Measurements from ENCODE around the gene EEF1B2. TPM values are rescaled to one million over a fixed set of nuclear protein-coding genes. Genes with fewer than 3 reads are reported as not detected.

The EEF1B2 gene
- total RNA-seq, 1 experiment from 2014 or later: 768 TPM

DNA sequence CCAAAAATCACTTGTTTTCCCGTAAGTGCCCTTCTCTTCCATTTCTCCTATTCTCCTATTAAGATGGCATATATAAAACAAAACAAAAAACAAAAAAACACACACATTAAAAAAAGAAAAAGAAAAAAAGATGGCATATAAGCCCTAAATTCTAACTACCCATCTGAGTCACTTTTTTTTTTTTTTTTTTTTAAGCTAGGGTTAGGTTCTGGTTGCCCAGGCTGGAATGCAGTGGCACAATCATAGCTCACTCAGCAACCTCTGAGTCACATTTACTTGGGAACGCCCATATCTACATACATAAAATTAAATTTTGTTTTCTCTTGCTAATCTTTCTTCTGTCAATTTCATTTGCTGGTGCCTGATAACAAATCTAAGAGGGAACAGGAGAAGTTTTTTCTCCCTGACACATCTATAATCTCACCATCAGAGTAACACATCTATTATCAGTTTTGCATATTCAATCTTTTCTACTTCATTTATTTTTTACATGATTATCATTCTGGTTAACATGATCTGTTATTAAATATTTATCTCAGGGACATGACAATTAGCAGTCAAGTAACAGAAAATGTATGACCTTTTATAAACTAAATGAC lies 52.1 kb downstream of the EEF1B2 start:
- no CpG with 5 or more reads among the region's 2 CpGs for WGBS (ENCODE audit: extremely low coverage, insufficient read length, low lambda C conversion rate)
- Histone ChIP-seq H3K79me2 (ENCODE audit: insufficient read depth, low read length) (no peaks in the 10 kb centered on the region), H4K5ac (ENCODE audit: insufficient read length, low read depth, low read length) (no peak overlapping the region), H3K27me3 (ENCODE audit: insufficient read depth, low read length) (no peaks in the 10 kb centered on the region), H2BK20ac (ENCODE audit: low read depth, low read length, poor library complexity, severe bottlenecking) (no peak overlapping the region), H3K4me2 (ENCODE audit: insufficient read depth, insufficient read length, low read length) (no peak overlapping the region), H3K9me3 (ENCODE audit: control insufficient read depth, low read depth, low read length) (no peaks in the 10 kb centered on the region), H3K4me1 (ENCODE audit: insufficient read depth, low read length) (peaks cover 6% of the 10 kb centered on the region; the same call in 1 of the 2 replicates), H3K23me2 (ENCODE audit: insufficient read length, low read depth, low read length, poor library complexity, severe bottlenecking) (no peaks in the 10 kb centered on the region), H4K8ac (replicated peaks; ENCODE audit: insufficient read length, low read depth, low read length) (no peak overlapping the region), H2AK5ac (ENCODE audit: insufficient read length, low read length) (no peak overlapping the region), H3K9ac (ENCODE audit: extremely low read depth, insufficient read length, low read length) (no peak overlapping the region), H2BK5ac (ENCODE audit: insufficient read length, low read length) (no peak overlapping the region), H2BK120ac (ENCODE audit: low read depth, low read length, poor library complexity, severe bottlenecking) (no peak overlapping the region), H3K23ac (ENCODE audit: insufficient read length, low read depth, low read length) (no peak overlapping the region), H2BK15ac (ENCODE audit: low read depth, low read length) (no peak overlapping the region), H3T11ph (ENCODE audit: low read length) (peak overlapping the region; percentile 53), H4K91ac (ENCODE audit: insufficient read length, low read depth, low read length) (no peak overlapping the region), H3K27ac (ENCODE audit: insufficient read length, low read depth, low read length) (no peak overlapping the region), H2BK12ac (ENCODE audit: insufficient read length, low read depth, low read length) (no peak overlapping the region), H3K56ac (ENCODE audit: insufficient read length, low read depth, low read length) (no peak overlapping the region), H3K14ac (ENCODE audit: insufficient read depth, low read length) (no peak overlapping the region), H3K4ac (ENCODE audit: low read depth, low read length) (no peak overlapping the region), H3K79me1 (ENCODE audit: insufficient read depth, low read depth, low read length, poor library complexity, severe bottlenecking) (no peaks in the 10 kb centered on the region), H3K18ac (ENCODE audit: insufficient read length, low read depth, low read length) (no peak overlapping the region), H4K20me1 (ENCODE audit: control insufficient read depth, insufficient read depth, insufficient read length) (no peaks in the 10 kb centered on the region), H2AFZ (ENCODE audit: low read length) (no peak overlapping the region)
- H3K27me3 Mint-ChIP-seq (ENCODE audit: low read depth): no peaks in the 10 kb centered on the region
- no peak overlapping the region for H3K4me3 Mint-ChIP-seq
- H3K36me3 Mint-ChIP-seq (ENCODE audit: insufficient read depth in 1 of 3, low read depth in 3 of 3): peaks cover 0 to 2% (median 0%) of the 10 kb centered on the region in 3 experiments; a peak in 1 of 7 replicates
- no peaks in the 10 kb centered on the region; a peak in 1 of 5 replicates for H3K9me3 Mint-ChIP-seq
- H3K4me1 Mint-ChIP-seq: peaks cover 31% of the 10 kb centered on the region in 2 experiments
- DNase-seq: no peak
- TF ChIP-seq, protein P1, sequence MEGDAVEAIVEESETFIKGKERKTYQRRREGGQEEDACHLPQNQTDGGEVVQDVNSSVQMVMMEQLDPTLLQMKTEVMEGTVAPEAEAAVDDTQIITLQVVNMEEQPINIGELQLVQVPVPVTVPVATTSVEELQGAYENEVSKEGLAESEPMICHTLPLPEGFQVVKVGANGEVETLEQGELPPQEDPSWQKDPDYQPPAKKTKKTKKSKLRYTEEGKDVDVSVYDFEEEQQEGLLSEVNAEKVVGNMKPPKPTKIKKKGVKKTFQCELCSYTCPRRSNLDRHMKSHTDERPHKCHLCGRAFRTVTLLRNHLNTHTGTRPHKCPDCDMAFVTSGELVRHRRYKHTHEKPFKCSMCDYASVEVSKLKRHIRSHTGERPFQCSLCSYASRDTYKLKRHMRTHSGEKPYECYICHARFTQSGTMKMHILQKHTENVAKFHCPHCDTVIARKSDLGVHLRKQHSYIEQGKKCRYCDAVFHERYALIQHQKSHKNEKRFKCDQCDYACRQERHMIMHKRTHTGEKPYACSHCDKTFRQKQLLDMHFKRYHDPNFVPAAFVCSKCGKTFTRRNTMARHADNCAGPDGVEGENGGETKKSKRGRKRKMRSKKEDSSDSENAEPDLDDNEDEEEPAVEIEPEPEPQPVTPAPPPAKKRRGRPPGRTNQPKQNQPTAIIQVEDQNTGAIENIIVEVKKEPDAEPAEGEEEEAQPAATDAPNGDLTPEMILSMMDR (conservative IDR thresholded peaks at IDR 0.05): no peak
- H3K27ac Mint-ChIP-seq: peak overlapping the region in 1 of 3 experiments; percentile 29; a peak in 1 of 7 replicates

Other genes starting within 250 kb of the EEF1B2 start
- 45.7 and 46.0 TPM in 2 replicates for gene INO80D, start 73.7 kb upstream of the EEF1B2 start, total RNA-seq (2021)
- 102 and 103 TPM in 2 replicates for gene NDUFS1, start 451 bp upstream of the EEF1B2 start, total RNA-seq (2021)
- gene ZDBF2, start 114.8 kb downstream of the EEF1B2 start, total RNA-seq (2021): 29.1 and 31.8 TPM in 2 replicates

Data from H9 (cell line).